Measurements from ENCODE around the gene LYAR. TPM values are rescaled to one million over a fixed set of nuclear protein-coding genes. Genes with fewer than 3 reads are reported as not detected.

The LYAR gene
- total RNA-seq, 1 experiment from 2014 or later, result 15.7 TPM

- TF ChIP-seq CTCF (conservative IDR thresholded peaks at IDR 0.05) (no peak), EZH2 (IDR thresholded peaks at IDR 0.05; ENCODE audit: low read depth) (no peak)
- DNase-seq, result no peak
- Histone ChIP-seq H3K4me2 (no peak overlapping the region), H2AFZ (no peak overlapping the region), H3K4me3 (no peak overlapping the region), H3K9me3 (ENCODE audit: insufficient read depth, low read depth) (no peaks in the 10 kb centered on the region), H3K36me3 (ENCODE audit: low read depth) (no peaks in the 10 kb centered on the region), H3K9me2 (ENCODE audit: insufficient read depth) (no peaks in the 10 kb centered on the region), H3K27me3 (ENCODE audit: insufficient read depth, low read depth) (no peaks in the 10 kb centered on the region), H3K27ac (no peak overlapping the region), H4K20me1 (ENCODE audit: insufficient read depth) (no peaks in the 10 kb centered on the region), H3F3A (ENCODE audit: insufficient read depth, low read depth) (no peaks in the 10 kb centered on the region), H3K79me2 (ENCODE audit: low read depth) (no peaks in the 10 kb centered on the region), H3K4me1 (replicated peaks; ENCODE audit: insufficient read depth) (no peaks in the 10 kb centered on the region)
- intact Hi-C loops (cut with micrococcal nuclease; ENCODE audit: unreplicated experiment), result no loop called here
- BruUV-seq (replicated peaks), result no TSS peak
- ChIA-PET CTCF (no interaction called here), POLR2A (ENCODE audit: unreplicated experiment) (no interaction called here)
These were observed 18.0 kb downstream of the LYAR start for GRCh38 chr4:4271912-4272311.

GRCh38 chr4:4270529-4270928, 19.4 kb downstream of the LYAR start:
- no TSS peak for BruUV-seq (replicated peaks)
- no peak for TF ChIP-seq EZH2 (IDR thresholded peaks at IDR 0.05; ENCODE audit: low read depth)
- no peak for TF ChIP-seq CTCF (conservative IDR thresholded peaks at IDR 0.05)
- H3K36me3 ChIP-seq (ENCODE audit: low read depth), result no peaks in the 10 kb centered on the region

GRCh38 chr4:4269856-4270255, 20.1 kb downstream of the LYAR start:
- ChIA-PET CTCF (no interaction called here), POLR2A (ENCODE audit: unreplicated experiment) (no interaction called here)
- H3K27me3 ChIP-seq (ENCODE audit: insufficient read depth, low read depth), result no peaks in the 10 kb centered on the region
- H3F3A ChIP-seq (ENCODE audit: insufficient read depth, low read depth), result no peaks in the 10 kb centered on the region
- no peak overlapping the region for H3K4me2 ChIP-seq
- BruUV-seq (replicated peaks), result no TSS peak
- no peaks in the 10 kb centered on the region for H4K20me1 ChIP-seq (ENCODE audit: insufficient read depth)
- H3K79me2 ChIP-seq (ENCODE audit: low read depth), result no peaks in the 10 kb centered on the region
- H2AFZ ChIP-seq, result no peak overlapping the region
- H3K4me1 ChIP-seq (replicated peaks; ENCODE audit: insufficient read depth), result no peaks in the 10 kb centered on the region
- TF ChIP-seq EZH2 (IDR thresholded peaks at IDR 0.05; ENCODE audit: low read depth) (no peak), CTCF (conservative IDR thresholded peaks at IDR 0.05) (no peak)
- no peaks in the 10 kb centered on the region for H3K9me2 ChIP-seq (ENCODE audit: insufficient read depth)
- H3K9me3 ChIP-seq (ENCODE audit: insufficient read depth, low read depth), result no peaks in the 10 kb centered on the region
- intact Hi-C loops (cut with micrococcal nuclease; ENCODE audit: unreplicated experiment), result no loop called here
- H3K4me3 ChIP-seq, result no peak overlapping the region
- DNase-seq, result no peak
- no peak overlapping the region for H3K27ac ChIP-seq
- no peaks in the 10 kb centered on the region for H3K36me3 ChIP-seq (ENCODE audit: low read depth)

More at GRCh38 chr4:4270529-4270928, 19.4 kb downstream of the LYAR start:
- H3K9me2 ChIP-seq (ENCODE audit: insufficient read depth), result no peaks in the 10 kb centered on the region
- CTCF ChIA-PET, result no interaction called here
- POLR2A ChIA-PET (ENCODE audit: unreplicated experiment), result no interaction called here
- no peak for DNase-seq
- intact Hi-C loops (cut with micrococcal nuclease; ENCODE audit: unreplicated experiment), result no loop called here
- no peaks in the 10 kb centered on the region for H3K79me2 ChIP-seq (ENCODE audit: low read depth)
- H4K20me1 ChIP-seq (ENCODE audit: insufficient read depth), result no peaks in the 10 kb centered on the region
- H3K4me1 ChIP-seq (replicated peaks; ENCODE audit: insufficient read depth), result no peaks in the 10 kb centered on the region
- no peaks in the 10 kb centered on the region for H3K9me3 ChIP-seq (ENCODE audit: insufficient read depth, low read depth)
- H2AFZ ChIP-seq, result no peak overlapping the region
- no peak overlapping the region for H3K4me2 ChIP-seq
- no peak overlapping the region for H3K27ac ChIP-seq
- no peaks in the 10 kb centered on the region for H3K27me3 ChIP-seq (ENCODE audit: insufficient read depth, low read depth)
- no peak overlapping the region for H3K4me3 ChIP-seq
- no peaks in the 10 kb centered on the region for H3F3A ChIP-seq (ENCODE audit: insufficient read depth, low read depth)
